Heart left ventricle (tissue), 13 donors: ENCODE data around the gene SEC14L2.

Source experiments
- POLR2A ChIP-seq, 2 donors: fragments of 450-650 bp; IDR thresholded peaks; one replicate each; pipeline ENCODE4 v1.6.1; 2017; ENCODE audit warnings: antibody characterized with exemption in 2 of 2, mild to moderate bottlenecking in 2 of 2, moderate library complexity in 2 of 2
- TF ChIP-seq, protein P1 (sequence below), 12 donors: fragments of 200-600 bp; sonication (generic) in 4 of 12; IDR thresholded peaks; one replicate each; pipeline versions ENCODE4 v1.5.0 to v1.8.0; 2018 to 2022; ENCODE audit warnings: antibody characterized with exemption in 12 of 12, mild to moderate bottlenecking in 5 of 12
- donor health status: ischemic (EF 13 %, LVEDD 7.1; RV severe dilation, severe dysfunction).
- donor health status: DM: no; HTN: yes; CAD: no.
- donor health status: DM: no; HTN: no; CAD: no.
- donor health status: ischemic (EF 25% LVEDD 6.9; RV normal size, moderate dysfunction).
- donor health status: ischemic (EF 25% LVEDD 5.7; RV mildly dilated, moderate dysfunction).
- donor health status: ischemic (EF 35%, LVEDD 5.7; RV mildly dilated, moderate dysfunction).
- donor health status: nonischemic (EF 11% LVEDD 7.7; RV severe dilation, severe dysfunction).
- donor health status: DM: yes; HTN: yes; CAD: no.
- donor health status: PGD.
- donor health status: ischemic (EF 29% LVEDD 5.4; RV normal size, mild dysfunction).
- donor health status: nonischemic (EF 23%, LVEDD 6.1; RV moderate dilation, normal function).

- TF ChIP-seq, protein P1, sequence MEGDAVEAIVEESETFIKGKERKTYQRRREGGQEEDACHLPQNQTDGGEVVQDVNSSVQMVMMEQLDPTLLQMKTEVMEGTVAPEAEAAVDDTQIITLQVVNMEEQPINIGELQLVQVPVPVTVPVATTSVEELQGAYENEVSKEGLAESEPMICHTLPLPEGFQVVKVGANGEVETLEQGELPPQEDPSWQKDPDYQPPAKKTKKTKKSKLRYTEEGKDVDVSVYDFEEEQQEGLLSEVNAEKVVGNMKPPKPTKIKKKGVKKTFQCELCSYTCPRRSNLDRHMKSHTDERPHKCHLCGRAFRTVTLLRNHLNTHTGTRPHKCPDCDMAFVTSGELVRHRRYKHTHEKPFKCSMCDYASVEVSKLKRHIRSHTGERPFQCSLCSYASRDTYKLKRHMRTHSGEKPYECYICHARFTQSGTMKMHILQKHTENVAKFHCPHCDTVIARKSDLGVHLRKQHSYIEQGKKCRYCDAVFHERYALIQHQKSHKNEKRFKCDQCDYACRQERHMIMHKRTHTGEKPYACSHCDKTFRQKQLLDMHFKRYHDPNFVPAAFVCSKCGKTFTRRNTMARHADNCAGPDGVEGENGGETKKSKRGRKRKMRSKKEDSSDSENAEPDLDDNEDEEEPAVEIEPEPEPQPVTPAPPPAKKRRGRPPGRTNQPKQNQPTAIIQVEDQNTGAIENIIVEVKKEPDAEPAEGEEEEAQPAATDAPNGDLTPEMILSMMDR (IDR thresholded peaks at IDR 0.05): no peak
- no peak for TF ChIP-seq POLR2A (IDR thresholded peaks at IDR 0.05)
These were observed 35.7 kb downstream of the SEC14L2 start for GRCh38 chr22:30432520-30432919.
